ENCODE results near the gene WWC2.

Gene WWC2

GRCh38 chr4:183350317-183351071, 251.4 kb downstream of the WWC2 start (continued):
- TF ChIP-seq ZNF571 (tag by site-specific recombination; IDR thresholded peaks at IDR 0.05) = no peak
- TF ChIP-seq ZSCAN30 (tag by site-specific recombination; IDR thresholded peaks at IDR 0.05) = no peak
- TF ChIP-seq ZNF677 (tag by site-specific recombination; IDR thresholded peaks at IDR 0.05) = no peak
- no peak for TF ChIP-seq ZNF670 (tag by site-specific recombination; IDR thresholded peaks at IDR 0.05; ENCODE audit: low read depth)
- no peak for TF ChIP-seq ZNF280C (tag by site-specific recombination; IDR thresholded peaks at IDR 0.05)
- no peak for TF ChIP-seq ZNF791 (tag by site-specific recombination; IDR thresholded peaks at IDR 0.05)
- TF ChIP-seq PRDM6 (tag by site-specific recombination; IDR thresholded peaks at IDR 0.05) = no peak
- TF ChIP-seq ZNF610 (tag by site-specific recombination; IDR thresholded peaks at IDR 0.05; ENCODE audit: borderline replicate concordance) = no peak

- Histone ChIP-seq H3K4me1 (ENCODE audit: control insufficient read depth, insufficient read depth, low read length) (0 out of 2 replicates have a peak, but pooled peaks cover 4% of the 10 kb centered on the region), H3K4me3 (ENCODE audit: low read depth, low read length) (no peak overlapping the region), H3K36me3 (ENCODE audit: control insufficient read depth in 2 of 2, insufficient read depth in 1 of 2, low read length in 2 of 2) (no peaks in the 10 kb centered on the region), H3K27ac (ENCODE audit: extremely low read depth, low read depth, low read length) (no peak overlapping the region), H3K9me3 (ENCODE audit: control insufficient read depth, insufficient read depth, low read depth, low read length) (no peaks in the 10 kb centered on the region)
- CTCF ChIA-PET = interaction anchor here (0.6 kb wide), 1 partner anchor 337 kb away, joined by 4 read pairs; no protein-coding TSS in a partner anchor
- POLR2A ChIA-PET = interaction anchor here (0.7 kb wide), 1 partner anchor 92 kb away, joined by 4 read pairs; no protein-coding TSS in a partner anchor
- peak; percentile 26; the same call in 1 of the 2 replicates for TF ChIP-seq ZNF335 (tag by site-specific recombination; conservative IDR thresholded peaks at IDR 0.05)
- TF ChIP-seq ZNF629 (tag by site-specific recombination; IDR thresholded peaks at IDR 0.05) = peak; percentile 30; the same call in 1 of the 2 replicates
- TF ChIP-seq ZBTB21 (tag by site-specific recombination; IDR thresholded peaks at IDR 0.05) = no peak
- 0 out of 2 replicates have a peak, but pooled peaks have one; percentile 14 for TF ChIP-seq ZNF366 (tag by site-specific recombination; conservative IDR thresholded peaks at IDR 0.05)
- no peak for TF ChIP-seq IKZF3 (tag by site-specific recombination; IDR thresholded peaks at IDR 0.05)
- TF ChIP-seq ZNF549 (tag by site-specific recombination; IDR thresholded peaks at IDR 0.05) = no peak
- TF ChIP-seq ZNF623 (tag by site-specific recombination; IDR thresholded peaks at IDR 0.05) = no peak
- TF ChIP-seq ZNF544 (tag by site-specific recombination; IDR thresholded peaks at IDR 0.05) = no peak
- TF ChIP-seq ZNF175 (tag by site-specific recombination; IDR thresholded peaks at IDR 0.05) = no peak
- TF ChIP-seq ZNF677 (tag by site-specific recombination; IDR thresholded peaks at IDR 0.05) = no peak
- TF ChIP-seq ZNF423 (tag by site-specific recombination; IDR thresholded peaks at IDR 0.05) = no peak
- no peak for TF ChIP-seq OVOL3 (tag by site-specific recombination; IDR thresholded peaks at IDR 0.05)
- TF ChIP-seq SCRT1 (tag by site-specific recombination; IDR thresholded peaks at IDR 0.05; ENCODE audit: borderline replicate concordance) = no peak
- no peak for TF ChIP-seq PATZ1 (tag by site-specific recombination; IDR thresholded peaks at IDR 0.05)
- TF ChIP-seq ZNF449 (tag by site-specific recombination; IDR thresholded peaks at IDR 0.05) = peak; percentile 69; the same call in 1 of the 2 replicates
- no peak for TF ChIP-seq ZNF658 (tag by site-specific recombination; IDR thresholded peaks at IDR 0.05)
- no peak for TF ChIP-seq ZNF184 (tag by site-specific recombination; IDR thresholded peaks at IDR 0.05)
Observed at GRCh38 chr4:183352546-183352945, 253.5 kb downstream of the WWC2 start.
